ENCODE data around the gene OR6J1.

OR6J1 gene

DNA sequence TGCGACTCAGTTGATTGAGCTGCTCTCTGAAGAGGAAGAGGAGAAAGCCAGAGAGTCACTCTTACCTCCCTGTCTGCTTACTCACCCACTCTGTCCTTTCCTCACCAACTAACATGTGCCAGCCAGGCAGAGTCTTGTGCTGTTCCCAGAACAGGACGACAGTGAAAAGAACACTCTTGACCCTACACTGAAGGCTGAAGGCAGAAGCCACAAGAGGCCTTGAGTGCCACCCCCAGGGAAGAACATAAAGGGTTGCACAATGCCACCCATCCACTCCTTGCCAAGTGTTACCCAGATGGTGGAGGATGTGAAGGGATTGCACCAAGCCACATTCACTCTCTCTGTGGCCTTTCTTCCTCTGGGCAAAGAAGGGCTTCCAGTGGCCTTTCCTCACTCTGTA lies 33.2 kb downstream of the OR6J1 start (continued):
- no peak for TF ChIP-seq SP2 (tag by site-specific recombination; IDR thresholded peaks at IDR 0.05)
- TF ChIP-seq ZNF16 (tag by site-specific recombination; IDR thresholded peaks at IDR 0.05; ENCODE audit: low read depth): no peak

DNA sequence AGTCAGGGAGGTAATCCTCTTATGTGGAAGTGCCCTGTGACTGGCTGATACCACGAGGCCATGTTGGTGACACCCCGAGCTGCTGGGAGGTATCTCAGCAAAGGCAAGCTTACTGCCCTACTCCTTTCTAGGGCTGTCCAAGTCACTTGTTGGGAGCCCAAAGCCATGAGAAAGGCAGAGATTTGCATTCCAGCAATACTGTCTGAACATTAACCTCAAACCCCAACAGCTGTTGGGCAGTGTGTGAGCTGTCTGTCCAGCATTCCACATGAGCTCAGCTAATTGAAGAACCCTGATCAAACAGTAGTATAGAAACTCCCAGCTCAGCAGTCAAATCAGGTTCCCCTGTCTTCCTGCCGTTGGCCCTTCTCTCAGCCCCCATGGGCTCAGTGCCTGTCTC lies 36.9 kb downstream of the OR6J1 start:
- H3K4me1 ChIP-seq (ENCODE audit: control insufficient read depth, insufficient read depth, low read length): no peaks in the 10 kb centered on the region
- ChIA-PET CTCF (interaction anchor here (0.7 kb wide), 1 partner anchor 17 kb away, joined by 3 read pairs; no protein-coding TSS in a partner anchor), POLR2A (interaction anchor here (1.7 kb wide), 1 partner anchor 9 kb away, joined by 6 read pairs; the partner anchor contains the start of gene ABHD4)
- TF ChIP-seq KLF10 (tag by site-specific recombination; IDR thresholded peaks at IDR 0.05): no peak
- TF ChIP-seq ZNF404 (tag by site-specific recombination; IDR thresholded peaks at IDR 0.05): no peak
- TF ChIP-seq, protein P1, sequence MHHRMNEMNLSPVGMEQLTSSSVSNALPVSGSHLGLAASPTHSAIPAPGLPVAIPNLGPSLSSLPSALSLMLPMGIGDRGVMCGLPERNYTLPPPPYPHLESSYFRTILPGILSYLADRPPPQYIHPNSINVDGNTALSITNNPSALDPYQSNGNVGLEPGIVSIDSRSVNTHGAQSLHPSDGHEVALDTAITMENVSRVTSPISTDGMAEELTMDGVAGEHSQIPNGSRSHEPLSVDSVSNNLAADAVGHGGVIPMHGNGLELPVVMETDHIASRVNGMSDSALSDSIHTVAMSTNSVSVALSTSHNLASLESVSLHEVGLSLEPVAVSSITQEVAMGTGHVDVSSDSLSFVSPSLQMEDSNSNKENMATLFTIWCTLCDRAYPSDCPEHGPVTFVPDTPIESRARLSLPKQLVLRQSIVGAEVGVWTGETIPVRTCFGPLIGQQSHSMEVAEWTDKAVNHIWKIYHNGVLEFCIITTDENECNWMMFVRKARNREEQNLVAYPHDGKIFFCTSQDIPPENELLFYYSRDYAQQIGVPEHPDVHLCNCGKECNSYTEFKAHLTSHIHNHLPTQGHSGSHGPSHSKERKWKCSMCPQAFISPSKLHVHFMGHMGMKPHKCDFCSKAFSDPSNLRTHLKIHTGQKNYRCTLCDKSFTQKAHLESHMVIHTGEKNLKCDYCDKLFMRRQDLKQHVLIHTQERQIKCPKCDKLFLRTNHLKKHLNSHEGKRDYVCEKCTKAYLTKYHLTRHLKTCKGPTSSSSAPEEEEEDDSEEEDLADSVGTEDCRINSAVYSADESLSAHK (tag by site-specific recombination; IDR thresholded peaks at IDR 0.05): no peak
- TF ChIP-seq, protein P2, sequence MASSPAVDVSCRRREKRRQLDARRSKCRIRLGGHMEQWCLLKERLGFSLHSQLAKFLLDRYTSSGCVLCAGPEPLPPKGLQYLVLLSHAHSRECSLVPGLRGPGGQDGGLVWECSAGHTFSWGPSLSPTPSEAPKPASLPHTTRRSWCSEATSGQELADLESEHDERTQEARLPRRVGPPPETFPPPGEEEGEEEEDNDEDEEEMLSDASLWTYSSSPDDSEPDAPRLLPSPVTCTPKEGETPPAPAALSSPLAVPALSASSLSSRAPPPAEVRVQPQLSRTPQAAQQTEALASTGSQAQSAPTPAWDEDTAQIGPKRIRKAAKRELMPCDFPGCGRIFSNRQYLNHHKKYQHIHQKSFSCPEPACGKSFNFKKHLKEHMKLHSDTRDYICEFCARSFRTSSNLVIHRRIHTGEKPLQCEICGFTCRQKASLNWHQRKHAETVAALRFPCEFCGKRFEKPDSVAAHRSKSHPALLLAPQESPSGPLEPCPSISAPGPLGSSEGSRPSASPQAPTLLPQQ (tag by site-specific recombination; IDR thresholded peaks at IDR 0.05): no peak
- no peak for TF ChIP-seq ZNF112 (tag by site-specific recombination; IDR thresholded peaks at IDR 0.05)
- no peak for TF ChIP-seq TCF7L2 (IDR thresholded peaks at IDR 0.05; ENCODE audit: borderline replicate concordance, low read depth, low read length)
- TF ChIP-seq ZIC2 (tag by site-specific recombination; IDR thresholded peaks at IDR 0.05): no peak
- TF ChIP-seq IKZF3 (tag by site-specific recombination; IDR thresholded peaks at IDR 0.05): no peak
- TF ChIP-seq, protein P3, sequence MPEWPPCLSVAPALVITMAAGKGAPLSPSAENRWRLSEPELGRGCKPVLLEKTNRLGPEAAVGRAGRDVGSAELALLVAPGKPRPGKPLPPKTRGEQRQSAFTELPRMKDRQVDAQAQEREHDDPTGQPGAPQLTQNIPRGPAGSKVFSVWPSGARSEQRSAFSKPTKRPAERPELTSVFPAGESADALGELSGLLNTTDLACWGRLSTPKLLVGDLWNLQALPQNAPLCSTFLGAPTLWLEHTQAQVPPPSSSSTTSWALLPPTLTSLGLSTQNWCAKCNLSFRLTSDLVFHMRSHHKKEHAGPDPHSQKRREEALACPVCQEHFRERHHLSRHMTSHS (tag by site-specific recombination; IDR thresholded peaks at IDR 0.05): no peak
- no peak for TF ChIP-seq YY2 (tag by site-specific recombination; IDR thresholded peaks at IDR 0.05)
- TF ChIP-seq, protein P4, sequence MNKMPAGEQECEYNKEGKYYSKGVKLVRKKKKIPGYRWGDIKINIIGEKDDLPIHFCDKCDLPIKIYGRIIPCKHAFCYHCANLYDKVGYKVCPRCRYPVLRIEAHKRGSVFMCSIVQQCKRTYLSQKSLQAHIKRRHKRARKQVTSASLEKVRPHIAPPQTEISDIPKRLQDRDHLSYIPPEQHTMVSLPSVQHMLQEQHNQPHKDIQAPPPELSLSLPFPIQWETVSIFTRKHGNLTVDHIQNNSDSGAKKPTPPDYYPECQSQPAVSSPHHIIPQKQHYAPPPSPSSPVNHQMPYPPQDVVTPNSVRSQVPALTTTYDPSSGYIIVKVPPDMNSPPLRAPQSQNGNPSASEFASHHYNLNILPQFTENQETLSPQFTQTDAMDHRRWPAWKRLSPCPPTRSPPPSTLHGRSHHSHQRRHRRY (tag by site-specific recombination; IDR thresholded peaks at IDR 0.05): no peak
- no peak for TF ChIP-seq ZNF548 (tag by site-specific recombination; IDR thresholded peaks at IDR 0.05)
- no peak for TF ChIP-seq ZNF24 (tag by site-specific recombination; IDR thresholded peaks at IDR 0.05)
- TF ChIP-seq, protein P5, sequence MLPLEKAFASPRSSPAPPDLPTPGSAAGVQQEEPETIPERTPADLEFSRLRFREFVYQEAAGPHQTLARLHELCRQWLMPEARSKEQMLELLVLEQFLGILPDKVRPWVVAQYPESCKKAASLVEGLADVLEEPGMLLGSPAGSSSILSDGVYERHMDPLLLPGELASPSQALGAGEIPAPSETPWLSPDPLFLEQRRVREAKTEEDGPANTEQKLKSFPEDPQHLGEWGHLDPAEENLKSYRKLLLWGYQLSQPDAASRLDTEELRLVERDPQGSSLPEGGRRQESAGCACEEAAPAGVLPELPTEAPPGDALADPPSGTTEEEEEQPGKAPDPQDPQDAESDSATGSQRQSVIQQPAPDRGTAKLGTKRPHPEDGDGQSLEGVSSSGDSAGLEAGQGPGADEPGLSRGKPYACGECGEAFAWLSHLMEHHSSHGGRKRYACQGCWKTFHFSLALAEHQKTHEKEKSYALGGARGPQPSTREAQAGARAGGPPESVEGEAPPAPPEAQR (tag by site-specific recombination; IDR thresholded peaks at IDR 0.05): no peak
- no peak for TF ChIP-seq ZNF311 (tag by site-specific recombination; IDR thresholded peaks at IDR 0.05; ENCODE audit: borderline replicate concordance)
- H3K36me3 ChIP-seq (ENCODE audit: control insufficient read depth in 2 of 2, insufficient read depth in 1 of 2, low read length in 2 of 2): peaks cover 0 to 87% of the 10 kb centered on the region in 2 experiments; a peak in 2 of 3 replicates
- no peak overlapping the region for H3K27ac ChIP-seq (ENCODE audit: extremely low read depth, low read depth, low read length)
- H3K4me3 ChIP-seq (ENCODE audit: low read depth, low read length): no peak overlapping the region
- H3K9me3 ChIP-seq (ENCODE audit: control insufficient read depth, insufficient read depth, low read depth, low read length): no peaks in the 10 kb centered on the region
